Natural killer cell treated with Interleukin-12 subunit alpha and Interleukin-12 subunit beta and Interleukin-15 and Interleukin-18, amount 100 ng/mL, for 72 hours (primary cell): ENCODE data around the gene CFAP299. TPM values are rescaled to one million over a fixed set of nuclear protein-coding genes. Genes with fewer than 3 reads are reported as not detected.
"Not testable (repeated sequence)": the region's sequence is repeated elsewhere in the genome, so short reads cannot be mapped to it uniquely, and the experiment has no call there.

ENCODE experiments used
- ATAC-seq, 2 donors: fragments of 150-1000 bp; cut with Tn5 transposase in 1 of 2; sonication (Bioruptor Pico), chemical (Tn5 transposase) in 1 of 2; 2 replicates each; pipeline ENCODE4 v1.10.0; 2021
- DNase-seq: peaks from one replicate; pipeline ENCODE4 v3.0.0; 2022; ENCODE audit warnings: low spot score
- H3K27ac Mint-ChIP-seq, 2 donors: 1 replicate in 1 of 2; 2 replicates in 1 of 2; pipeline ENCODE4 v1.8.0; 2022; ENCODE audit warnings: mixed read lengths in 2 of 2, mild to moderate bottlenecking in 1 of 2, moderate library complexity in 1 of 2
- H3K27me3 Mint-ChIP-seq, 2 donors: 1 replicate in 1 of 2; 2 replicates in 1 of 2; pipeline ENCODE4 v1.8.0; 2022; ENCODE audit warnings: mixed read lengths in 2 of 2
- H3K36me3 Mint-ChIP-seq: one replicate; pipeline ENCODE4 v1.8.0; 2022; ENCODE audit warnings: mixed read lengths
- H3K4me1 Mint-ChIP-seq, 2 donors: 1 replicate in 1 of 2; 2 replicates in 1 of 2; pipeline ENCODE4 v1.8.0; 2022; ENCODE audit warnings: low read depth in 2 of 2, mixed read lengths in 2 of 2, mild to moderate bottlenecking in 1 of 2
- H3K4me3 Mint-ChIP-seq: one replicate; pipeline ENCODE4 v1.8.0; 2022; ENCODE audit warnings: mixed read lengths
- H3K9me3 Mint-ChIP-seq: 2 replicates; pipeline ENCODE4 v1.8.0; 2022; ENCODE audit warnings: mixed read lengths
- total RNA-seq, 2 donors: library from RNA; stranded (reverse); gene quantifications; one replicate each; pipeline ENCODE4 v1.2.3, GENCODE V29; 2022

Gene CFAP299
- total RNA-seq, 2 donors from 2014 or later: not detected

DNA sequence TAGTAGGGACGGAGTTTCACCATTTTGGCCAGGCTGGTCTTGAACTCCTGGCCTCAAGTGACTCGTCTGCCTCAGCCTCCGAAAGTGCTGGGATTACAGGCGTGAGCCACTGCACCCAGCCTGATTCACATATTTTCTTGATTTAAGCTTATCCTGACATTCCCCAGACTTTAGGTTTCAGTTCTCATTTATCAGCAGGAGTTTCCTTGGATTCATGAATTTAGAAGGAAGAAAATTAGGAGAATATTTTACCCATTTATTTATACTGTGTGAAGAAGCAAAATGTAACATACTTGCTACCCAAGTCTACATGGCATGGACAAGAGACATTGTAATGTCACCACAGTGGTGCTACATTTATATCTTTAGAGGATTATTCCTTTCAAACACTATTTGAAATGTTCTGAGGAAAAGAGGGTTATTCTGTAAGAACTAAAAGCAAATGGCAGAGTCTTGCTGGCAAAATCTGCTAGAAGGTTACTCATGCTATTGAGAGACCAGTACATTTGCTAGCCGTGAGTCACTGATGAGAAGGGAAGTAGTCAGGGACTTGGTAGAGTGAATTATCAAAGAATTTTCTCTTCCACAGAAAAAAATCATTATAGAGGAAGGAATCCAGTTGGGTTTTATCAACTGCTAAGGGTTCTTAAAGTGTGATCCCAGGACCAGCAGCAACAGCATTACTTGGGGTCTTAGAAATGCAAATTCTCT lies 26.1 kb upstream of the CFAP299 start:
- Mint-ChIP-seq H3K27me3 (peaks cover 9 to 23% of the 10 kb centered on the region in 2 donors), H3K27ac (no peak overlapping the region), H3K9me3 (no peaks in the 10 kb centered on the region), H3K36me3 (no peaks in the 10 kb centered on the region), H3K4me3 (no peak overlapping the region), H3K4me1 (no peaks in the 10 kb centered on the region)
- ATAC-seq (no peak), DNase-seq (no peak)

- peaks cover 9 to 23% of the 10 kb centered on the region in 2 donors for H3K27me3 Mint-ChIP-seq
- H3K4me1 Mint-ChIP-seq: no peaks in the 10 kb centered on the region
- H3K9me3 Mint-ChIP-seq: no peaks in the 10 kb centered on the region
- H3K27ac Mint-ChIP-seq: no peak overlapping the region
- no peak for DNase-seq
- H3K36me3 Mint-ChIP-seq: no peaks in the 10 kb centered on the region
- no peak overlapping the region for H3K4me3 Mint-ChIP-seq
- ATAC-seq: no peak
Measured at GRCh38 chr4:80311130-80311529, 24.4 kb upstream of the CFAP299 start.

GRCh38 chr4:80312124-80312523 lies 23.4 kb upstream of the CFAP299 start:
- no peaks in the 10 kb centered on the region for H3K9me3 Mint-ChIP-seq
- H3K4me1 Mint-ChIP-seq: no peaks in the 10 kb centered on the region
- no peak overlapping the region for H3K4me3 Mint-ChIP-seq
- peaks cover 6 to 23% of the 10 kb centered on the region in 2 donors for H3K27me3 Mint-ChIP-seq
- no peaks in the 10 kb centered on the region for H3K36me3 Mint-ChIP-seq
- no peak overlapping the region for H3K27ac Mint-ChIP-seq
- no peak for ATAC-seq
- no peak for DNase-seq

- no peak for ATAC-seq
- Mint-ChIP-seq H3K4me3 (no peak overlapping the region), H3K9me3 (no peaks in the 10 kb centered on the region), H3K4me1 (no peaks in the 10 kb centered on the region), H3K27me3 (peaks cover 2 to 11% of the 10 kb centered on the region in 2 donors), H3K36me3 (no peaks in the 10 kb centered on the region), H3K27ac (no peak overlapping the region)
- DNase-seq: no peak
Measured at GRCh38 chr4:80313627-80314026, 21.9 kb upstream of the CFAP299 start.

DNA sequence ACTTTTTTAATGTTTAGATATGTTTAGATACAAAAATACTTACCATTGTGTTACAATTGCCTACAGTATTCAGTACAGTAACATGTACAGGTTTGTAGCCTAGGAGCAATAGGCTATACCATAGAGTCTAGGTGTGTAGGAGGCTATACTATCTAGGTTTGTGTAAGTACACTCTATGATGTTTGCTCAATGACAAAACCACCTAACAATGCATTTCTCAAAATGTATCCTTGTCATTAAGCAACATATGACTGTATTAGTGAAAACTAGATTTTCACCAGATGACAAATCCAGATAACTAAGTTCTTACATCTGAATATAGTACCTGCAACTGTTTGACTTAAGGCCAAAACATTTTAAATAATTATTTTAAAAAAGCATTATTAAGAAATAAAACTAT lies 19.7 kb upstream of the CFAP299 start:
- not testable (repeated sequence) for DNase-seq, ATAC-seq, H3K4me3 Mint-ChIP-seq, H3K27ac Mint-ChIP-seq, H3K4me1 Mint-ChIP-seq, H3K36me3 Mint-ChIP-seq, H3K9me3 Mint-ChIP-seq, H3K27me3 Mint-ChIP-seq

GRCh38 chr4:80321341-80321740 lies 14.2 kb upstream of the CFAP299 start:
- Mint-ChIP-seq H3K27me3 (peaks cover 0 to 14% of the 10 kb centered on the region in 2 donors), H3K4me1 (no peaks in the 10 kb centered on the region), H3K9me3 (no peaks in the 10 kb centered on the region), H3K36me3 (no peaks in the 10 kb centered on the region), H3K27ac (no peak overlapping the region), H3K4me3 (no peak overlapping the region)
- ATAC-seq: no peak
- no peak for DNase-seq

DNA sequence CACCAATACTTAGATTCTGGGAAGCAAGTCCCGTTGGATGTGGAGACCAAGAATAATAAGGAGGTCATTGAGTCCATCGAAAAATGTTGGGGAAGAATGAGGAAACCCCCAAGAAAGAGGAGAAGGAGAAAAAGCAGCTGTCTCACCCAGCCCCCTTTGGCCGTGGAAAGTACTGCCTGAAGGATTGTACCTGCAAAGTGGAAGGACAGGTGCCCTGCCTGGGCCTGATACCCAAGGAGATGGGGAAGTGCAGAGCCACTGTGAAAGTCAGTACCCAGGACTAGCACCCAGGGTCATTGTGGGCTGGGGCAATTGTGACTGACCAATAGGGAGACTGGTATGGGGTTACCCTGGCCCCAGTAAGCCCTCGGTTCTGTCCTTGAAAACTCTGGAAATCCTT lies 13.8 kb upstream of the CFAP299 start:
- H3K27ac Mint-ChIP-seq: no peak overlapping the region
- DNase-seq (no peak), ATAC-seq (no peak)
- no peaks in the 10 kb centered on the region for H3K9me3 Mint-ChIP-seq
- H3K36me3 Mint-ChIP-seq: no peaks in the 10 kb centered on the region
- H3K4me3 Mint-ChIP-seq: no peak overlapping the region
- no peaks in the 10 kb centered on the region for H3K4me1 Mint-ChIP-seq
- peaks cover 0 to 14% of the 10 kb centered on the region in 2 donors for H3K27me3 Mint-ChIP-seq

GRCh38 chr4:80322716-80323115 lies 12.8 kb upstream of the CFAP299 start:
- no peak for DNase-seq
- no peaks in the 10 kb centered on the region for H3K9me3 Mint-ChIP-seq
- no peak overlapping the region for H3K4me3 Mint-ChIP-seq

GRCh38 chr4:80324171-80324570 lies 11.4 kb upstream of the CFAP299 start:
- H3K36me3 Mint-ChIP-seq: no peaks in the 10 kb centered on the region
- peaks cover under 1 to 14% of the 10 kb centered on the region in 2 donors for H3K27me3 Mint-ChIP-seq

More at GRCh38 chr4:80322716-80323115, 12.8 kb upstream of the CFAP299 start:
- Mint-ChIP-seq H3K36me3 (no peaks in the 10 kb centered on the region), H3K27me3 (peaks cover 0 to 14% of the 10 kb centered on the region in 2 donors), H3K27ac (no peak overlapping the region), H3K4me1 (no peaks in the 10 kb centered on the region)
- no peak for ATAC-seq

DNA sequence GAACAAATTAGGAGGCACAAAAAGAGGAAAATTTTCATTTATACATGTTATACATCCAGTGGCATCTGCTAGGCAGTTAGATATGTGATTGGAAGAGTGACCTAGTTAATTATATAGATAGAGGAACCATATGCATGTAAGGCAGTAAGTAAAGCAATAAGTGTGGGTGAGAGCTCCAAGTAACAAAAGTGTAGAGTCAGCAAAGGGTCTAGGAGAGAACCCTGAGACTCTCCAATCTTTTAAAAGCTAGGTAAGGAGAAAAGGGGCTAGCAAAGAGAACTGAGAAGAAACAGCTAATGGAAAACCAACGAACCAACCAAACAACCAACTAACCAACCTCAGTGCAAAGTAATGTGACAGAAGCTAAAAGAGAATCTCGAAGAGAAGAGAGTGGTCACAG lies 3.8 kb upstream of the CFAP299 start:
- Mint-ChIP-seq H3K27me3 (peaks cover 8 to 10% of the 10 kb centered on the region in 2 donors), H3K27ac (no peak overlapping the region), H3K4me1 (peaks cover 4 to 5% of the 10 kb centered on the region in 2 donors), H3K9me3 (no peaks in the 10 kb centered on the region), H3K36me3 (no peaks in the 10 kb centered on the region), H3K4me3 (no peak overlapping the region)
- DNase-seq: no peak
- no peak for ATAC-seq

More at GRCh38 chr4:80324171-80324570, 11.4 kb upstream of the CFAP299 start:
- Mint-ChIP-seq H3K4me1 (no peaks in the 10 kb centered on the region), H3K4me3 (no peak overlapping the region), H3K27ac (no peak overlapping the region), H3K9me3 (no peaks in the 10 kb centered on the region)
- no peak for DNase-seq
- ATAC-seq: no peak

GRCh38 chr4:80333121-80333520 lies 2.4 kb upstream of the CFAP299 start:
- ATAC-seq: no peak
- H3K36me3 Mint-ChIP-seq: no peaks in the 10 kb centered on the region
- H3K27me3 Mint-ChIP-seq: peaks cover 8 to 10% of the 10 kb centered on the region in 2 donors

GRCh38 chr4:80334568-80334967 lies 962 bp upstream of the CFAP299 start:
- Mint-ChIP-seq H3K27me3 (peaks cover 11 to 16% of the 10 kb centered on the region in 2 donors), H3K4me3 (no peak overlapping the region)
- no peak for ATAC-seq

More at GRCh38 chr4:80333121-80333520, 2.4 kb upstream of the CFAP299 start:
- no peak overlapping the region for H3K27ac Mint-ChIP-seq
- peaks cover 4 to 5% of the 10 kb centered on the region in 2 donors for H3K4me1 Mint-ChIP-seq
- H3K4me3 Mint-ChIP-seq: no peak overlapping the region
- DNase-seq: no peak
- no peaks in the 10 kb centered on the region for H3K9me3 Mint-ChIP-seq

GRCh38 chr4:80335226-80335553 lies 340 bp upstream of the CFAP299 start:
- Mint-ChIP-seq H3K4me1 (peaks cover 4 to 5% of the 10 kb centered on the region in 2 donors), H3K4me3 (peak overlapping the region; percentile 80), H3K36me3 (no peaks in the 10 kb centered on the region), H3K27me3 (peaks cover 11 to 16% of the 10 kb centered on the region in 2 donors), H3K27ac (no peak overlapping the region), H3K9me3 (no peaks in the 10 kb centered on the region)
- ATAC-seq (no peak), DNase-seq (no peak)

More at GRCh38 chr4:80334568-80334967, 962 bp upstream of the CFAP299 start:
- Mint-ChIP-seq H3K27ac (no peak overlapping the region), H3K9me3 (no peaks in the 10 kb centered on the region), H3K4me1 (peaks cover 4 to 5% of the 10 kb centered on the region in 2 donors), H3K36me3 (no peaks in the 10 kb centered on the region)
- no peak for DNase-seq

GRCh38 chr4:80336582-80336981 lies 1.1 kb downstream of the CFAP299 start:
- DNase-seq: no peak
- no peak overlapping the region for H3K4me3 Mint-ChIP-seq

More at GRCh38 chr4:80336582-80336981, 1.1 kb downstream of the CFAP299 start:
- Mint-ChIP-seq H3K27ac (no peak overlapping the region), H3K36me3 (peaks cover 2% of the 10 kb centered on the region), H3K4me1 (peaks cover 4 to 5% of the 10 kb centered on the region in 2 donors), H3K9me3 (no peaks in the 10 kb centered on the region), H3K27me3 (peaks cover 11 to 16% of the 10 kb centered on the region in 2 donors)
- ATAC-seq: no peak
